GM12891 (cell line): ENCODE data around the gene TXNRD1.

Experiments
- DNase-seq: peaks from one replicate; pipeline ENCODE4 v3.0.0; 2011; ENCODE audit warnings: low spot score; ENCODE audit not compliant: insufficient read length
- FAIRE-seq: peaks from 2 replicates; lab custom pipeline; 2011; peaks lifted over from hg19 to GRCh38; lab: Jason Lieb, UNC
- PAX5 ChIP-seq: IDR thresholded peaks from 2 replicates; pipeline ENCODE4 v1.6.1; 2011; ENCODE audit warnings: low read length, moderate library complexity, mild to moderate bottlenecking; ENCODE audit not compliant: insufficient read depth, severe bottlenecking
- POLR2A ChIP-seq: IDR thresholded peaks from 2 replicates; pipeline ENCODE4 v1.6.1; 2011; ENCODE audit warnings: low read depth, low read length, control low read depth
- POLR2AphosphoS5 ChIP-seq: IDR thresholded peaks from 2 replicates; pipeline ENCODE4 v1.6.1; 2011; ENCODE audit warnings: low read depth, low read length, control low read depth
- POU2F2 ChIP-seq: IDR thresholded peaks from 2 replicates; pipeline ENCODE4 v1.6.1; 2011; ENCODE audit warnings: low read depth, mild to moderate bottlenecking, control low read depth, low read length, moderate library complexity
- SPI1 ChIP-seq: IDR thresholded peaks from 2 replicates; pipeline ENCODE4 v1.6.1; 2011; ENCODE audit warnings: low read depth, low read length, control low read depth
- TAF1 ChIP-seq: IDR thresholded peaks from 2 replicates; pipeline ENCODE4 v1.6.1; 2011; ENCODE audit warnings: low read depth, low read length, control low read depth

Gene TXNRD1

GRCh38 chr12:104372061-104372720 is 156.6 kb downstream of the TXNRD1 start:
- DNase-seq: no peak
- FAIRE-seq: peak; percentile 20
- no peak for TF ChIP-seq PAX5
- TF ChIP-seq SPI1: no peak
- no peak for TF ChIP-seq TAF1
- TF ChIP-seq POLR2AphosphoS5: no peak
- no peak for TF ChIP-seq POLR2A
- TF ChIP-seq POU2F2: no peak

- FAIRE-seq (no peak), DNase-seq (no peak)
- TF ChIP-seq POLR2A: no peak
- TF ChIP-seq POLR2AphosphoS5: no peak
- no peak for TF ChIP-seq SPI1
- TF ChIP-seq POU2F2: no peak
- no peak for TF ChIP-seq TAF1
- no peak for TF ChIP-seq PAX5
Observed at GRCh38 chr12:104372721-104373335, 157.2 kb downstream of the TXNRD1 start.

- DNase-seq (no peak), FAIRE-seq (no peak)
- TF ChIP-seq SPI1 (no peak), POLR2A (no peak), POLR2AphosphoS5 (no peak), TAF1 (no peak), POU2F2 (no peak), PAX5 (no peak)
Observed at GRCh38 chr12:104374071-104374470, 158.5 kb downstream of the TXNRD1 start.

GRCh38 chr12:104374806-104375205 is 159.2 kb downstream of the TXNRD1 start:
- TF ChIP-seq POLR2A: no peak
- no peak for DNase-seq
- no peak for FAIRE-seq

- DNase-seq: no peak
- TF ChIP-seq POLR2A: no peak
- TF ChIP-seq POU2F2: no peak
- no peak for TF ChIP-seq TAF1
- TF ChIP-seq PAX5: no peak
- no peak for TF ChIP-seq POLR2AphosphoS5
- TF ChIP-seq SPI1: no peak
- FAIRE-seq: no peak
Observed at GRCh38 chr12:104375775-104376174, 160.2 kb downstream of the TXNRD1 start.

GRCh38 chr12:104376650-104377513 is 161.3 kb downstream of the TXNRD1 start:
- FAIRE-seq (no peak), DNase-seq (no peak)
- TF ChIP-seq POU2F2 (no peak), POLR2A (no peak), PAX5 (no peak), TAF1 (no peak), SPI1 (no peak), POLR2AphosphoS5 (no peak)

- FAIRE-seq (no peak), DNase-seq (no peak)
- TF ChIP-seq POLR2A (no peak), POLR2AphosphoS5 (no peak), POU2F2 (no peak), PAX5 (no peak), TAF1 (no peak), SPI1 (no peak)
Observed at GRCh38 chr12:104377514-104377812, 161.9 kb downstream of the TXNRD1 start.

GRCh38 chr12:104378427-104378826 is 162.8 kb downstream of the TXNRD1 start:
- peak; percentile 50 for FAIRE-seq
- TF ChIP-seq POU2F2 (no peak), POLR2A (no peak)
- DNase-seq: no peak

- DNase-seq (no peak), FAIRE-seq (no peak)
- no peak for TF ChIP-seq POLR2AphosphoS5
- TF ChIP-seq SPI1: no peak
- TF ChIP-seq PAX5: no peak
- no peak for TF ChIP-seq TAF1
- TF ChIP-seq POU2F2: no peak
Observed at GRCh38 chr12:104381341-104381730, 165.8 kb downstream of the TXNRD1 start.

GRCh38 chr12:104381731-104382480 is 166.3 kb downstream of the TXNRD1 start:
- TF ChIP-seq POLR2AphosphoS5 (no peak), TAF1 (no peak), PAX5 (no peak), SPI1 (no peak), POU2F2 (peak; percentile 11; the same call in 1 of the 2 replicates)
- peak; percentile 64 for DNase-seq
- peak; percentile 13 for FAIRE-seq
